ENCODE measurements around the gene PMEPA1.

GRCh38 chr20:57695940-57696339, 13.9 kb downstream of the PMEPA1 start:
- no peak for TF ChIP-seq EZH2 (IDR thresholded peaks at IDR 0.05; ENCODE audit: low read depth, unreplicated experiment)
- TF ChIP-seq, protein P1, sequence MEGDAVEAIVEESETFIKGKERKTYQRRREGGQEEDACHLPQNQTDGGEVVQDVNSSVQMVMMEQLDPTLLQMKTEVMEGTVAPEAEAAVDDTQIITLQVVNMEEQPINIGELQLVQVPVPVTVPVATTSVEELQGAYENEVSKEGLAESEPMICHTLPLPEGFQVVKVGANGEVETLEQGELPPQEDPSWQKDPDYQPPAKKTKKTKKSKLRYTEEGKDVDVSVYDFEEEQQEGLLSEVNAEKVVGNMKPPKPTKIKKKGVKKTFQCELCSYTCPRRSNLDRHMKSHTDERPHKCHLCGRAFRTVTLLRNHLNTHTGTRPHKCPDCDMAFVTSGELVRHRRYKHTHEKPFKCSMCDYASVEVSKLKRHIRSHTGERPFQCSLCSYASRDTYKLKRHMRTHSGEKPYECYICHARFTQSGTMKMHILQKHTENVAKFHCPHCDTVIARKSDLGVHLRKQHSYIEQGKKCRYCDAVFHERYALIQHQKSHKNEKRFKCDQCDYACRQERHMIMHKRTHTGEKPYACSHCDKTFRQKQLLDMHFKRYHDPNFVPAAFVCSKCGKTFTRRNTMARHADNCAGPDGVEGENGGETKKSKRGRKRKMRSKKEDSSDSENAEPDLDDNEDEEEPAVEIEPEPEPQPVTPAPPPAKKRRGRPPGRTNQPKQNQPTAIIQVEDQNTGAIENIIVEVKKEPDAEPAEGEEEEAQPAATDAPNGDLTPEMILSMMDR (conservative IDR thresholded peaks at IDR 0.05; ENCODE audit: low read depth in 2 of 2) = no peak
- TF ChIP-seq ETS1 (IDR thresholded peaks at IDR 0.05) = no peak
- no peak for TF ChIP-seq POLR2AphosphoS5 (IDR thresholded peaks at IDR 0.05; ENCODE audit: low read depth)
- TF ChIP-seq, protein P2, sequence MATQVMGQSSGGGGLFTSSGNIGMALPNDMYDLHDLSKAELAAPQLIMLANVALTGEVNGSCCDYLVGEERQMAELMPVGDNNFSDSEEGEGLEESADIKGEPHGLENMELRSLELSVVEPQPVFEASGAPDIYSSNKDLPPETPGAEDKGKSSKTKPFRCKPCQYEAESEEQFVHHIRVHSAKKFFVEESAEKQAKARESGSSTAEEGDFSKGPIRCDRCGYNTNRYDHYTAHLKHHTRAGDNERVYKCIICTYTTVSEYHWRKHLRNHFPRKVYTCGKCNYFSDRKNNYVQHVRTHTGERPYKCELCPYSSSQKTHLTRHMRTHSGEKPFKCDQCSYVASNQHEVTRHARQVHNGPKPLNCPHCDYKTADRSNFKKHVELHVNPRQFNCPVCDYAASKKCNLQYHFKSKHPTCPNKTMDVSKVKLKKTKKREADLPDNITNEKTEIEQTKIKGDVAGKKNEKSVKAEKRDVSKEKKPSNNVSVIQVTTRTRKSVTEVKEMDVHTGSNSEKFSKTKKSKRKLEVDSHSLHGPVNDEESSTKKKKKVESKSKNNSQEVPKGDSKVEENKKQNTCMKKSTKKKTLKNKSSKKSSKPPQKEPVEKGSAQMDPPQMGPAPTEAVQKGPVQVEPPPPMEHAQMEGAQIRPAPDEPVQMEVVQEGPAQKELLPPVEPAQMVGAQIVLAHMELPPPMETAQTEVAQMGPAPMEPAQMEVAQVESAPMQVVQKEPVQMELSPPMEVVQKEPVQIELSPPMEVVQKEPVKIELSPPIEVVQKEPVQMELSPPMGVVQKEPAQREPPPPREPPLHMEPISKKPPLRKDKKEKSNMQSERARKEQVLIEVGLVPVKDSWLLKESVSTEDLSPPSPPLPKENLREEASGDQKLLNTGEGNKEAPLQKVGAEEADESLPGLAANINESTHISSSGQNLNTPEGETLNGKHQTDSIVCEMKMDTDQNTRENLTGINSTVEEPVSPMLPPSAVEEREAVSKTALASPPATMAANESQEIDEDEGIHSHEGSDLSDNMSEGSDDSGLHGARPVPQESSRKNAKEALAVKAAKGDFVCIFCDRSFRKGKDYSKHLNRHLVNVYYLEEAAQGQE (IDR thresholded peaks at IDR 0.05; ENCODE audit: unreplicated experiment) = no peak

Measured in GM23338 (cell line).